Astrocyte (in vitro differentiated cells and primary cell): Measurements from ENCODE around the gene ENPEP. TPM values are rescaled to one million over a fixed set of nuclear protein-coding genes. Genes with fewer than 3 reads are reported as not detected.

Experiments used
- DNase-seq: peaks from one replicate; pipeline ENCODE4 v3.0.0-alpha.2; 2010; ENCODE audit warnings: low read depth
- FAIRE-seq: peaks from 2 replicates; lab custom pipeline; 2011; peaks lifted over from hg19 to GRCh38; lab: Jason Lieb, UNC
- H2AFZ ChIP-seq: 2 replicates; pipeline ENCODE4 v1.6.0; 2012; ENCODE audit warnings: low read depth, low read length, inconsistent platforms
- H3K27ac ChIP-seq: 2 replicates; pipeline ENCODE4 v1.5.1; 2011; ENCODE audit warnings: low read depth, low read length, inconsistent platforms
- H3K27me3 ChIP-seq: 2 replicates; pipeline ENCODE4 v1.6.0; 2011; ENCODE audit warnings: low read length, inconsistent platforms; ENCODE audit not compliant: insufficient read depth
- H3K36me3 ChIP-seq: 2 replicates; pipeline ENCODE4 v1.5.1; 2011; ENCODE audit warnings: low read length, inconsistent platforms; ENCODE audit not compliant: insufficient read depth
- H3K4me1 ChIP-seq: 2 replicates; pipeline ENCODE4 v1.5.1; 2011; ENCODE audit warnings: low read length, inconsistent platforms; ENCODE audit not compliant: insufficient read depth
- H3K4me2 ChIP-seq: 2 replicates; pipeline ENCODE4 v1.6.0; 2012; ENCODE audit warnings: low read length, inconsistent platforms
- H3K4me3 ChIP-seq: 2 replicates; pipeline ENCODE4 v1.5.1; 2011; ENCODE audit warnings: low read depth, mild to moderate bottlenecking, low read length, inconsistent platforms; ENCODE audit not compliant: insufficient read depth
- H3K79me2 ChIP-seq: 2 replicates; pipeline ENCODE4 v1.6.0; 2012; ENCODE audit warnings: mild to moderate bottlenecking, low read length, inconsistent platforms; ENCODE audit not compliant: insufficient read depth
- H3K9ac ChIP-seq: 2 replicates; pipeline ENCODE4 v1.6.0; 2012; ENCODE audit warnings: mild to moderate bottlenecking, low read length, inconsistent platforms
- H3K9me3 ChIP-seq: 2 replicates; pipeline ENCODE4 v1.5.1; 2012; ENCODE audit warnings: low read depth, mild to moderate bottlenecking, low read length, inconsistent platforms; ENCODE audit not compliant: insufficient read depth
- H4K20me1 ChIP-seq: 2 replicates; pipeline ENCODE4 v1.6.0; 2012; ENCODE audit warnings: low read length, inconsistent platforms; ENCODE audit not compliant: insufficient read depth
- H3K27ac Mint-ChIP-seq: one replicate; pipeline ENCODE4 v1.8.0; 2021; ENCODE audit warnings: mild to moderate bottlenecking, mixed read lengths; ENCODE audit not compliant: unreplicated experiment
- H3K27me3 Mint-ChIP-seq: one replicate; pipeline ENCODE4 v1.8.0; 2021; ENCODE audit warnings: low read depth, mixed read lengths; ENCODE audit not compliant: unreplicated experiment
- H3K36me3 Mint-ChIP-seq: one replicate; pipeline ENCODE4 v1.8.0; 2021; ENCODE audit warnings: low read depth, mixed read lengths; ENCODE audit not compliant: unreplicated experiment
- H3K4me1 Mint-ChIP-seq: one replicate; pipeline ENCODE4 v1.8.0; 2021; ENCODE audit warnings: low read depth, mixed read lengths; ENCODE audit not compliant: unreplicated experiment
- H3K4me3 Mint-ChIP-seq: one replicate; pipeline ENCODE4 v1.8.0; 2021; ENCODE audit warnings: mild to moderate bottlenecking, moderate library complexity, mixed read lengths; ENCODE audit not compliant: unreplicated experiment
- H3K9me3 Mint-ChIP-seq: one replicate; pipeline ENCODE4 v1.8.0; 2021; ENCODE audit warnings: mild to moderate bottlenecking, mixed read lengths; ENCODE audit not compliant: unreplicated experiment
- CTCF ChIP-seq: IDR thresholded peaks from 2 replicates; pipeline ENCODE4 v1.5.1; 2011; ENCODE audit warnings: low read depth, mild to moderate bottlenecking, inconsistent platforms, low read length, moderate library complexity; ENCODE audit not compliant: insufficient read depth
- EZH2 ChIP-seq: IDR thresholded peaks from 2 replicates; pipeline ENCODE4 v1.6.1; 2012; ENCODE audit warnings: mild to moderate bottlenecking, low read length, inconsistent platforms; ENCODE audit not compliant: insufficient read depth
- total RNA-seq: library from RNA; stranded (reverse); gene quantifications from 2 replicates; pipeline ENCODE4 v1.2.1, GENCODE V29; 2021

The ENPEP gene
- total RNA-seq, 1 donor from 2014 or later = 1.7 TPM

DNA sequence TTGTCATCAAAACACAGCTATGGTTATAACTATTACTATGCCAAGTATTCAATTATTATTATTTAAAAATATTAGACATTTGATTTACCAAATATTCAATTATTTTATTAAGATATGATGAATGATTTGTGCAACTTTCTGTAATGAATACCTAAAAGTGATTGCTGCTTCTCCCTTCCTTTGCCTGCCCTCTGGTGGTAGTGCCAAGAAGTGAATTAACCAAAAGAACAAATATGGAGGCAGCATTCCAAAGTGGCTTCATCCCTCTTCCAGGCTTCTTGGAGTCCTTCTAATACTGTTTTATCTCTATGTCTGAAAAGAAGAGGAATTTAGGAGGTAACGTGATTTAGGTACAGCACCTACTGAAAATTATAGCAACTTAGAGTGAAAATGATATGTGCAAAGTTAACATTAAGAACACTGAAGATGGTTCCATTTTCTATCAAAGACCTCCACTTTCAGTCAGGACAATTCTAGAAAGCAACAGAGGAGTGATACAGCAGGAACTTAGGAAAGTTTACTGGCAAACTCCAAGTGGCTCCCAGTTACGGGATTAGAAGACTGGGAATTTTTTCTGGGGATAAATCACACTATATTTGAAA is 43.0 kb downstream of the ENPEP start:
- Histone ChIP-seq H3K36me3 (no peaks in the 10 kb centered on the region), H2AFZ (no peak overlapping the region), H3K27ac (no peak overlapping the region), H3K4me3 (no peak overlapping the region), H3K27me3 (no peaks in the 10 kb centered on the region), H3K79me2 (no peaks in the 10 kb centered on the region), H3K4me2 (no peak overlapping the region), H3K9ac (no peak overlapping the region), H4K20me1 (no peaks in the 10 kb centered on the region), H3K4me1 (no peaks in the 10 kb centered on the region), H3K9me3 (no peaks in the 10 kb centered on the region)
- no peaks in the 10 kb centered on the region for H3K36me3 Mint-ChIP-seq
- H3K4me3 Mint-ChIP-seq = no peak overlapping the region
- no peaks in the 10 kb centered on the region for H3K9me3 Mint-ChIP-seq
- no peak for TF ChIP-seq EZH2
- peak; percentile 78 for TF ChIP-seq CTCF
- no peak for FAIRE-seq
- H3K27ac Mint-ChIP-seq = no peak overlapping the region
- no peaks in the 10 kb centered on the region for H3K27me3 Mint-ChIP-seq
- H3K4me1 Mint-ChIP-seq = peaks cover 13% of the 10 kb centered on the region
- DNase-seq = no peak

DNA sequence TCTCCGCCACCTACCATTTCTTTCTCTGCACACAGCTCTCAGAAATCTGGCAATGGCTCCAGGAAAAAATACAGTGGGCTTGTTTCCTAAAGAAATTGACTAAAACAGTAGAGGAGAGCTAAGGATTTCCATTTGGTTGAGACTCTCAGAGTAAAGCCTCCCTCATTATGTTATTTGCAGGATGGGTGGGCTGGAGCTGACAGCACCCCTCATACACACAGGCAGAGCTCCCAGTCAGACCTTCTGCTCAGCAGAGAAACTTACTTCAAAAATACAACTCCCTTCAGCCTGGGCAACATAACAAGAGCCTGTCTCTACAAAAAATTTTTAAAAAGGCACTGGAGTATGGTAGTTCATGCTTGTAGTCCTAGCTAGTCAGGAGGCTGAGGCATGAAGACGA is 44.9 kb downstream of the ENPEP start:
- no peak overlapping the region for H3K9ac ChIP-seq
- H4K20me1 ChIP-seq = no peaks in the 10 kb centered on the region
- H3K4me1 Mint-ChIP-seq = peaks cover 6% of the 10 kb centered on the region
- H2AFZ ChIP-seq = no peak overlapping the region
- H3K27ac ChIP-seq = no peak overlapping the region
- no peak overlapping the region for H3K4me3 Mint-ChIP-seq
- H3K4me3 ChIP-seq = no peak overlapping the region
- no peaks in the 10 kb centered on the region for H3K27me3 ChIP-seq
- no peaks in the 10 kb centered on the region for H3K9me3 Mint-ChIP-seq
- no peaks in the 10 kb centered on the region for H3K4me1 ChIP-seq
- no peaks in the 10 kb centered on the region for H3K36me3 ChIP-seq
- H3K27me3 Mint-ChIP-seq = no peaks in the 10 kb centered on the region
- no peaks in the 10 kb centered on the region for H3K79me2 ChIP-seq
- H3K36me3 Mint-ChIP-seq = no peaks in the 10 kb centered on the region
- H3K4me2 ChIP-seq = no peak overlapping the region
- DNase-seq (no peak), FAIRE-seq (no peak)
- no peak overlapping the region for H3K27ac Mint-ChIP-seq
- TF ChIP-seq CTCF (no peak), EZH2 (no peak)
- no peaks in the 10 kb centered on the region for H3K9me3 ChIP-seq

DNA sequence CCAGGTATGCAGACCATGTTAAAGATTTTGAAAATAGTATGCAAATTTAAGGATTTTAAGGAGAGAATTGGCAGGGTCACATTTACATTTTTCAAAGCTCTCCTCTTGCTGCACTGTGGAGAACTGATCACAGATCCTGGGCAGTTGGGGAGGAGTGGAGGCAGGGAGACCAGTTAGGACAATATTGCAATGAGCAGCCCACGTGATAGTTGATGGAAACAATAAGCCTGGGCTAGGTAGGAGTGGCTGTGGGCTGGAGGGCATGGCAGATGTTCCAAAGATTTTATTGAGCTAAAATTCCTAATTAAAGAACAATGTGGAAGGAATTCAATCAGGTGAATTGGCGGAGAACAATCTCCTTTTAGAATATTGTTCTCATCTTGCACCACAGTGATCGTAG is 50.6 kb downstream of the ENPEP start:
- H3K4me1 ChIP-seq = no peaks in the 10 kb centered on the region
- no peak overlapping the region for H3K27ac ChIP-seq
- H2AFZ ChIP-seq = no peak overlapping the region
- peaks cover 6% of the 10 kb centered on the region for H3K4me1 Mint-ChIP-seq
- H3K27ac Mint-ChIP-seq = no peak overlapping the region
- H3K79me2 ChIP-seq = no peaks in the 10 kb centered on the region
- no peak overlapping the region for H3K4me3 Mint-ChIP-seq
- no peaks in the 10 kb centered on the region for H3K9me3 Mint-ChIP-seq
- H3K4me2 ChIP-seq = no peak overlapping the region
- H3K27me3 Mint-ChIP-seq = no peaks in the 10 kb centered on the region
- DNase-seq (no peak), FAIRE-seq (no peak)
- no peak overlapping the region for H3K9ac ChIP-seq
- H3K27me3 ChIP-seq = no peaks in the 10 kb centered on the region
- H3K9me3 ChIP-seq = no peaks in the 10 kb centered on the region
- H3K4me3 ChIP-seq = no peak overlapping the region
- no peaks in the 10 kb centered on the region for H3K36me3 Mint-ChIP-seq
- TF ChIP-seq EZH2 (no peak), CTCF (no peak)
- H3K36me3 ChIP-seq = no peaks in the 10 kb centered on the region
- H4K20me1 ChIP-seq = no peaks in the 10 kb centered on the region
